ENCODE measurements around the gene POLH.

DNA sequence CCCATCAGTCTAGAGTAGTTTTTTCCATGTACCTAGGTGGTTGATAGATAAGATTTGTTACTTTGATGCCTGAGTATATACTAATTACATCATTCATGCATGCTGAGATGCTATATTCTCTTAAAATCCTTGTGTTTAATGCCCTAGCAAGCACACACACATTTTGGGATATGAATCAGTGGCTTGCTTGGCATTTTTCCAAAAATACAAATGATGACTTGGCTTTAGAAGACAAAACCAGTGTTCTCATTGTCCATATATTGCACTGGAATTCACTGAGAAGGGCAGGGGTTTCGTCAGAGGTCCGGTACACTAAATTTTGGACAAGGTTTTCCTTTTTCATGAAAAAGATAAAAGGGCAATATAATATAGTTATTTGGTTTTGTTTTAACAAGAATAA lies 28.2 kb downstream of the POLH start:
- TF ChIP-seq POLR2AphosphoS5 (IDR thresholded peaks at IDR 0.05; ENCODE audit: low read depth, low read length) (no peak), YY1 (IDR thresholded peaks at IDR 0.05; ENCODE audit: low read depth) (no peak), RAD21 (IDR thresholded peaks at IDR 0.05; ENCODE audit: low read length) (no peak), CHD2 (IDR thresholded peaks at IDR 0.05; ENCODE audit: low read length, partially characterized antibody) (no peak), RCOR1 (IDR thresholded peaks at IDR 0.05; ENCODE audit: low read length) (no peak), FOXM1 (IDR thresholded peaks at IDR 0.05; ENCODE audit: low read depth) (no peak), GABPA (IDR thresholded peaks at IDR 0.05; ENCODE audit: low read depth) (no peak), MXI1 (IDR thresholded peaks at IDR 0.05; ENCODE audit: low read depth, low read length) (no peak)
- TF ChIP-seq, protein P1, sequence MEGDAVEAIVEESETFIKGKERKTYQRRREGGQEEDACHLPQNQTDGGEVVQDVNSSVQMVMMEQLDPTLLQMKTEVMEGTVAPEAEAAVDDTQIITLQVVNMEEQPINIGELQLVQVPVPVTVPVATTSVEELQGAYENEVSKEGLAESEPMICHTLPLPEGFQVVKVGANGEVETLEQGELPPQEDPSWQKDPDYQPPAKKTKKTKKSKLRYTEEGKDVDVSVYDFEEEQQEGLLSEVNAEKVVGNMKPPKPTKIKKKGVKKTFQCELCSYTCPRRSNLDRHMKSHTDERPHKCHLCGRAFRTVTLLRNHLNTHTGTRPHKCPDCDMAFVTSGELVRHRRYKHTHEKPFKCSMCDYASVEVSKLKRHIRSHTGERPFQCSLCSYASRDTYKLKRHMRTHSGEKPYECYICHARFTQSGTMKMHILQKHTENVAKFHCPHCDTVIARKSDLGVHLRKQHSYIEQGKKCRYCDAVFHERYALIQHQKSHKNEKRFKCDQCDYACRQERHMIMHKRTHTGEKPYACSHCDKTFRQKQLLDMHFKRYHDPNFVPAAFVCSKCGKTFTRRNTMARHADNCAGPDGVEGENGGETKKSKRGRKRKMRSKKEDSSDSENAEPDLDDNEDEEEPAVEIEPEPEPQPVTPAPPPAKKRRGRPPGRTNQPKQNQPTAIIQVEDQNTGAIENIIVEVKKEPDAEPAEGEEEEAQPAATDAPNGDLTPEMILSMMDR (IDR thresholded peaks at IDR 0.05), result no peak
- TF ChIP-seq, protein P2, sequence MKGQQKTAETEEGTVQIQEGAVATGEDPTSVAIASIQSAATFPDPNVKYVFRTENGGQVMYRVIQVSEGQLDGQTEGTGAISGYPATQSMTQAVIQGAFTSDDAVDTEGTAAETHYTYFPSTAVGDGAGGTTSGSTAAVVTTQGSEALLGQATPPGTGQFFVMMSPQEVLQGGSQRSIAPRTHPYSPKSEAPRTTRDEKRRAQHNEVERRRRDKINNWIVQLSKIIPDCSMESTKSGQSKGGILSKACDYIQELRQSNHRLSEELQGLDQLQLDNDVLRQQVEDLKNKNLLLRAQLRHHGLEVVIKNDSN (IDR thresholded peaks at IDR 0.05; ENCODE audit: borderline replicate concordance, low read depth), result no peak

Measured in SK-N-SH (cell line).